ENCODE measurements around the gene GPSM1. TPM values are rescaled to one million over a fixed set of nuclear protein-coding genes. Genes with fewer than 3 reads are reported as not detected.
A peak's percentile ranks its signal among the peaks of the same experiment; 100 is the strongest.

The GPSM1 gene
- total RNA-seq, 1 experiment from 2014 or later, result 14.2 TPM

- no peak for TF ChIP-seq NFYB (CRISPR knock-in tag; conservative IDR thresholded peaks at IDR 0.05; ENCODE audit: low read depth)
- no peak for TF ChIP-seq USF1 (CRISPR knock-in tag; IDR thresholded peaks at IDR 0.05)
- no peak for TF ChIP-seq ZNF232 (CRISPR knock-in tag; IDR thresholded peaks at IDR 0.05)
- TF ChIP-seq FOXK1 (CRISPR knock-in tag; IDR thresholded peaks at IDR 0.05), result no peak
- no peak for TF ChIP-seq RELA (CRISPR knock-in tag; IDR thresholded peaks at IDR 0.05; ENCODE audit: borderline replicate concordance)
- TF ChIP-seq GABPB1 (CRISPR knock-in tag; IDR thresholded peaks at IDR 0.05), result no peak
- TF ChIP-seq MXD4 (CRISPR knock-in tag; IDR thresholded peaks at IDR 0.05; ENCODE audit: borderline replicate concordance), result no peak
- TF ChIP-seq EMX1 (CRISPR knock-in tag; IDR thresholded peaks at IDR 0.05), result no peak
- no peak for TF ChIP-seq NR3C1 (CRISPR knock-in tag; conservative IDR thresholded peaks at IDR 0.05; ENCODE audit: low read depth)
- no peak for TF ChIP-seq ZNF671 (CRISPR knock-in tag; IDR thresholded peaks at IDR 0.05)
- no peak for TF ChIP-seq IRF2 (CRISPR knock-in tag; IDR thresholded peaks at IDR 0.05; ENCODE audit: borderline replicate concordance, low read depth)
- no peak for TF ChIP-seq NR2C2 (CRISPR knock-in tag; IDR thresholded peaks at IDR 0.05)
- TF ChIP-seq TEAD1 (CRISPR knock-in tag; IDR thresholded peaks at IDR 0.05), result no peak
- TF ChIP-seq ATF3 (CRISPR knock-in tag; conservative IDR thresholded peaks at IDR 0.05), result no peak
- TF ChIP-seq ATF1 (CRISPR knock-in tag; IDR thresholded peaks at IDR 0.05), result no peak
- TF ChIP-seq SMAD4 (CRISPR knock-in tag; IDR thresholded peaks at IDR 0.05), result no peak
- no peak for TF ChIP-seq MAX (CRISPR knock-in tag; IDR thresholded peaks at IDR 0.05)
- no peak for TF ChIP-seq ZMAT4 (CRISPR knock-in tag; IDR thresholded peaks at IDR 0.05)
- ChIA-PET CTCF (interaction anchor here (0.8 to 1.5 kb wide), 5 partner anchors 8 to 115 kb away, joined by 3 to 5 read pairs (median 3); no protein-coding TSS in a partner anchor), POLR2A (no interaction called here)
- H3K4me3 Mint-ChIP-seq, result no peak overlapping the region
- DNase-seq (ENCODE audit: low spot score) (no peak), ATAC-seq (no peak)
- no peaks in the 10 kb centered on the region for H3K9me3 Mint-ChIP-seq
- H3K27ac Mint-ChIP-seq, result peak overlapping the region; percentile 53; the same call in 1 of the 2 replicates
- no peaks in the 10 kb centered on the region for H3K4me1 Mint-ChIP-seq
- H3K27me3 Mint-ChIP-seq (ENCODE audit: low read depth), result no peaks in the 10 kb centered on the region
- H3K36me3 Mint-ChIP-seq, result no peaks in the 10 kb centered on the region
Measured at GRCh38 chr9:136370687-136371532, 43.6 kb downstream of the GPSM1 start.

GRCh38 chr9:136371533-136371880 is 44.2 kb downstream of the GPSM1 start:
- DNase-seq (ENCODE audit: low spot score) (no peak), ATAC-seq (no peak)
- H3K4me3 Mint-ChIP-seq, result no peak overlapping the region
- H3K4me1 Mint-ChIP-seq, result no peaks in the 10 kb centered on the region
- no peaks in the 10 kb centered on the region for H3K36me3 Mint-ChIP-seq
- ChIA-PET POLR2A (no interaction called here), CTCF (interaction anchor here (0.9 to 1.7 kb wide), 4 partner anchors 9 to 115 kb away, joined by 3 to 5 read pairs (median 4); no protein-coding TSS in a partner anchor)
- no peaks in the 10 kb centered on the region for H3K9me3 Mint-ChIP-seq
- no peaks in the 10 kb centered on the region for H3K27me3 Mint-ChIP-seq (ENCODE audit: low read depth)
- H3K27ac Mint-ChIP-seq, result no peak overlapping the region
- no peak for TF ChIP-seq SMAD4 (CRISPR knock-in tag; IDR thresholded peaks at IDR 0.05)

GRCh38 chr9:136372006-136372405 is 44.7 kb downstream of the GPSM1 start:
- Mint-ChIP-seq H3K36me3 (no peaks in the 10 kb centered on the region), H3K27ac (no peak overlapping the region), H3K27me3 (ENCODE audit: low read depth) (no peaks in the 10 kb centered on the region), H3K4me3 (no peak overlapping the region), H3K9me3 (no peaks in the 10 kb centered on the region), H3K4me1 (no peaks in the 10 kb centered on the region)
- ATAC-seq (no peak), DNase-seq (ENCODE audit: low spot score) (no peak)
- ChIA-PET CTCF (interaction anchor here (0.6 to 1.7 kb wide), 3 partner anchors 8 to 32 kb away, joined by 3 to 5 read pairs (median 4); partner anchors contain the start of gene DNLZ), POLR2A (interaction anchor here (0.7 to 1.2 kb wide), 2 partner anchors 8 to 253 kb away, joined by 3 to 4 read pairs; partner anchors contain the start of gene DNLZ)
- no peak for TF ChIP-seq ZNF416 (CRISPR knock-in tag; IDR thresholded peaks at IDR 0.05)
- TF ChIP-seq NR1H2 (CRISPR knock-in tag; IDR thresholded peaks at IDR 0.05), result no peak
- TF ChIP-seq GABPB1 (CRISPR knock-in tag; IDR thresholded peaks at IDR 0.05), result no peak
- no peak for TF ChIP-seq CREM (CRISPR knock-in tag; IDR thresholded peaks at IDR 0.05)
- no peak for TF ChIP-seq TP53 (CRISPR knock-in tag; IDR thresholded peaks at IDR 0.05)
- TF ChIP-seq ZNF232 (CRISPR knock-in tag; IDR thresholded peaks at IDR 0.05), result no peak
- TF ChIP-seq JAZF1 (CRISPR knock-in tag; IDR thresholded peaks at IDR 0.05), result no peak
- no peak for TF ChIP-seq SP1 (CRISPR knock-in tag; conservative IDR thresholded peaks at IDR 0.05)
- no peak for TF ChIP-seq KAT7 (CRISPR knock-in tag; IDR thresholded peaks at IDR 0.05; ENCODE audit: borderline replicate concordance)
- no peak for TF ChIP-seq HMGA2 (CRISPR knock-in tag; IDR thresholded peaks at IDR 0.05)
- no peak for TF ChIP-seq ZNF671 (CRISPR knock-in tag; IDR thresholded peaks at IDR 0.05)
- TF ChIP-seq STAT6 (CRISPR knock-in tag; conservative IDR thresholded peaks at IDR 0.05; ENCODE audit: low read depth), result no peak
- no peak for TF ChIP-seq CDX4 (CRISPR knock-in tag; IDR thresholded peaks at IDR 0.05; ENCODE audit: borderline replicate concordance)

All from WTC11 (cell line).